Sigmoid colon (tissue), 4 donors: ENCODE measurements around the gene EBI3.

Source experiments
- POLR2AphosphoS5 ChIP-seq, 4 donors: sonication (generic); formaldehyde crosslinking; IDR thresholded peaks; one replicate each; pipeline ENCODE4 v1.6.1; 2017; ENCODE audit warnings: antibody characterized with exemption in 4 of 4
- TF ChIP-seq, protein P1 (sequence below), 4 experiments: fragments of 450-650 bp in 3 of 4; fragments of 200-600 bp in 1 of 4; IDR thresholded peaks; one replicate each; pipeline ENCODE4 v1.5.1; 2016 to 2019; ENCODE audit warnings: antibody characterized with exemption in 4 of 4, mild to moderate bottlenecking in 3 of 4, moderate library complexity in 2 of 4

DNA sequence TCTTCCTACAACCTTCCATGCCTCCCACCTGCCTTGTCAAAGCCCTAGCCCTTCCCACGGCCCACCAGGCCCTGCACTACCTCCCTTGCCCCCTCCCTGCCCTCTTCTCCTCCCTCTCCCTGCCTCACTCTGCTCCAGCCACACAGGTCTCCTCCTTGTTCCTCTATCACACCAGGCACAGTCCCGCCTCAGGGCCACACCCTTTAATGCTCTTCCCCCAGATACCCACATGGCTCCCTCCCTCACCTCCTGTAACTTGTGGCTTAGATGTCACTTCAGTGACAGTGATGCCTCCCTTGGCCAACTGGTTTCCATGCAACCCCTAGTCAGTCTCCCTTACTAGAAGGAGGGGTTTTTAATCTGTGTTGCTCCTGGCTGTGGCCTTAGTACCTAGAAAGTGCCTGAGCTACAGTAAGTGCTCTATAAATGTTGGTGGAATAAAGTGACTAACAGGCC, 48.2 kb upstream of the EBI3 start:
- TF ChIP-seq, protein P1, sequence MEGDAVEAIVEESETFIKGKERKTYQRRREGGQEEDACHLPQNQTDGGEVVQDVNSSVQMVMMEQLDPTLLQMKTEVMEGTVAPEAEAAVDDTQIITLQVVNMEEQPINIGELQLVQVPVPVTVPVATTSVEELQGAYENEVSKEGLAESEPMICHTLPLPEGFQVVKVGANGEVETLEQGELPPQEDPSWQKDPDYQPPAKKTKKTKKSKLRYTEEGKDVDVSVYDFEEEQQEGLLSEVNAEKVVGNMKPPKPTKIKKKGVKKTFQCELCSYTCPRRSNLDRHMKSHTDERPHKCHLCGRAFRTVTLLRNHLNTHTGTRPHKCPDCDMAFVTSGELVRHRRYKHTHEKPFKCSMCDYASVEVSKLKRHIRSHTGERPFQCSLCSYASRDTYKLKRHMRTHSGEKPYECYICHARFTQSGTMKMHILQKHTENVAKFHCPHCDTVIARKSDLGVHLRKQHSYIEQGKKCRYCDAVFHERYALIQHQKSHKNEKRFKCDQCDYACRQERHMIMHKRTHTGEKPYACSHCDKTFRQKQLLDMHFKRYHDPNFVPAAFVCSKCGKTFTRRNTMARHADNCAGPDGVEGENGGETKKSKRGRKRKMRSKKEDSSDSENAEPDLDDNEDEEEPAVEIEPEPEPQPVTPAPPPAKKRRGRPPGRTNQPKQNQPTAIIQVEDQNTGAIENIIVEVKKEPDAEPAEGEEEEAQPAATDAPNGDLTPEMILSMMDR (IDR thresholded peaks at IDR 0.05), result no peak
- no peak for TF ChIP-seq POLR2AphosphoS5 (IDR thresholded peaks at IDR 0.05)
